Measurements from ENCODE around the gene APOA5. TPM values are rescaled to one million over a fixed set of nuclear protein-coding genes. Genes with fewer than 3 reads are reported as not detected.

APOA5 gene
- total and polyA plus RNA-seq, 2 of the 8 experiments (the other 6 are each of a cell fraction or from before 2014, with no cell fraction given) = 0.08 to 0.15 TPM

GRCh38 chr11:116772443-116773202 lies 19.1 kb downstream of the APOA5 start, which contains the start of gene BUD13 (continued):
- TF ChIP-seq, protein P1, sequence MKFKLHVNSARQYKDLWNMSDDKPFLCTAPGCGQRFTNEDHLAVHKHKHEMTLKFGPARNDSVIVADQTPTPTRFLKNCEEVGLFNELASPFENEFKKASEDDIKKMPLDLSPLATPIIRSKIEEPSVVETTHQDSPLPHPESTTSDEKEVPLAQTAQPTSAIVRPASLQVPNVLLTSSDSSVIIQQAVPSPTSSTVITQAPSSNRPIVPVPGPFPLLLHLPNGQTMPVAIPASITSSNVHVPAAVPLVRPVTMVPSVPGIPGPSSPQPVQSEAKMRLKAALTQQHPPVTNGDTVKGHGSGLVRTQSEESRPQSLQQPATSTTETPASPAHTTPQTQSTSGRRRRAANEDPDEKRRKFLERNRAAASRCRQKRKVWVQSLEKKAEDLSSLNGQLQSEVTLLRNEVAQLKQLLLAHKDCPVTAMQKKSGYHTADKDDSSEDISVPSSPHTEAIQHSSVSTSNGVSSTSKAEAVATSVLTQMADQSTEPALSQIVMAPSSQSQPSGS (IDR thresholded peaks at IDR 0.05; ENCODE audit: low read length) = no peak
- TF ChIP-seq ZNF274 (IDR thresholded peaks at IDR 0.05; ENCODE audit: borderline replicate concordance, extremely low read depth, low read length) (no peak), NRF1 (IDR thresholded peaks at IDR 0.05; ENCODE audit: low read depth, low read length) (no peak), POU5F1 (IDR thresholded peaks at IDR 0.05; ENCODE audit: low read depth, low read length) (no peak), HDAC6 (IDR thresholded peaks at IDR 0.05; ENCODE audit: low read depth, low read length) (no peak), SIN3A (conservative IDR thresholded peaks at IDR 0.05 in 1 of 2, IDR thresholded peaks at IDR 0.05 in 1 of 2; ENCODE audit: low read depth in 1 of 2, low read length in 2 of 2) (peak; percentile 71 to 88; a peak in 2 of 4 replicates), JUN (IDR thresholded peaks at IDR 0.05; ENCODE audit: low read depth, low read length) (no peak), YY1 (IDR thresholded peaks at IDR 0.05; ENCODE audit: low read depth, low read length) (peak; percentile 92), EZH2 (IDR thresholded peaks at IDR 0.05; ENCODE audit: low read depth, low read length, severe bottlenecking) (no peak), CTCF (IDR thresholded peaks at IDR 0.05; ENCODE audit: control extremely low read depth in 1 of 3, insufficient read depth in 1 of 3, low read depth in 1 of 3, low read length in 3 of 3) (no peak), KDM5A (IDR thresholded peaks at IDR 0.05; ENCODE audit: low read length) (0 out of 2 replicates have a peak, but pooled peaks have one; percentile 61), CBX5 (IDR thresholded peaks at IDR 0.05; ENCODE audit: low read depth, low read length) (no peak), TBP (IDR thresholded peaks at IDR 0.05; ENCODE audit: low read depth, low read length) (no peak; the same call in none of the 2 replicates), POLR2AphosphoS5 (IDR thresholded peaks at IDR 0.05; ENCODE audit: low read depth, low read length) (peak; percentile 85), HDAC2 (IDR thresholded peaks at IDR 0.05; ENCODE audit: borderline replicate concordance in 1 of 2, low read depth in 2 of 2, low read length in 2 of 2) (peak in 1 of 2 experiments; percentile 8; a peak in 2 of 4 replicates), SAP30 (IDR thresholded peaks at IDR 0.05; ENCODE audit: insufficient read depth, insufficient replicate concordance, low read length) (peak; percentile 46), EGR1 (IDR thresholded peaks at IDR 0.05; ENCODE audit: borderline replicate concordance, low read depth, low read length) (peak; percentile 59; the same call in 1 of the 2 replicates), SRF (IDR thresholded peaks at IDR 0.05; ENCODE audit: low read depth, low read length) (no peak), MAX (IDR thresholded peaks at IDR 0.05) (peak; percentile 69; the same call in 1 of the 2 replicates)

Measured in H1 (cell line).